GM23248 (cell line): ENCODE data around the gene RNF26.

Experiments
- EZH2 ChIP-seq: fragments of 200-600 bp; sonication (generic); IDR thresholded peaks from 2 replicates; pipeline ENCODE4 v1.6.1; 2018; ENCODE audit warnings: antibody characterized with exemption, mild to moderate bottlenecking; ENCODE audit not compliant: insufficient read depth, poor library complexity, severe bottlenecking
- EZH2phosphoT487 ChIP-seq: fragments of 200-600 bp; sonication (generic); IDR thresholded peaks from 2 replicates; pipeline ENCODE4 v1.6.1; 2018; ENCODE audit warnings: antibody characterized with exemption, moderate library complexity, mild to moderate bottlenecking, low read depth; ENCODE audit not compliant: insufficient read depth

- TF ChIP-seq EZH2 (no peak), EZH2phosphoT487 (no peak)
These were observed 16.9 kb downstream of the RNF26 start for GRCh38 chr11:119351232-119351631.
